LHCN-M2 (cell line): Measurements from ENCODE around the gene IFNA16. TPM values are rescaled to one million over a fixed set of nuclear protein-coding genes. Genes with fewer than 3 reads are reported as not detected.
"Not testable (repeated sequence)": the region's sequence is repeated elsewhere in the genome, so short reads cannot be mapped to it uniquely, and the experiment has no call there.

Experiments
- DNase-seq: peaks from one replicate; pipeline ENCODE4 v3.0.0-alpha.2; 2012; ENCODE audit warnings: low read depth
- polyA plus RNA-seq: library from polyadenylated mRNA; unstranded; fragments of >200 nt; gene quantifications from one replicate; pipeline ENCODE4 v1.2.1, GENCODE V29; 2012; ENCODE audit warnings: missing spikeins
- total RNA-seq: library from RNA; depleted of rRNA; stranded (reverse); fragments of >200 nt; gene quantifications from 2 replicates; pipeline ENCODE4 v1.2.3, GENCODE V29; 2014; rRNA removed

Gene IFNA16
- total RNA-seq, result not detected in 2 replicates
- polyA plus RNA-seq, result not detected

DNA sequence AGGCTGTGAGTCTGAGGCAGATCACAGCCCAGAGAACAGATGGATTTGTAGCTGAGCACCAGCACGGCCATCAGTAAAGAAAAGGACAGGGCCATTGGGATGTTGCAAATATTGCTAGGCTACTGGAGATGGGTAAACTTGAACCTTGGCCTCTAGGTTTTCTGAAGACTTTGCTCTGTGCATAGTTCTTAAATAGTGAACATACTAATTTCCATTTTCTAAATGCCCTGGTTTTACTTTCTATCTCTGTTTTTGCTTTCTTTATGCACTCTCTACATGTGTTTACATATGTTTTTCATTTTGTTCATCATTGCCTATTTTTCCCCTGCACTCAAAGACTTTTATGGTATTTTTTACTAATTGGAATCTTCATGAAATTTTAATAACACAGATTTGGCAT is at the start of gene IFNA16:
Gene IFNA16 (minus strand): TSS at position 101 of the 400 bp plus-strand sequence. CDS start 6 bp downstream, at position 95.
- not testable (repeated sequence) for DNase-seq

- DNase-seq, result no peak
Observed at GRCh38 chr9:21265421-21266189, 48.5 kb upstream of the IFNA16 start.

- no peak for DNase-seq
Observed at GRCh38 chr9:21255538-21256212, 38.6 kb upstream of the IFNA16 start.

DNA sequence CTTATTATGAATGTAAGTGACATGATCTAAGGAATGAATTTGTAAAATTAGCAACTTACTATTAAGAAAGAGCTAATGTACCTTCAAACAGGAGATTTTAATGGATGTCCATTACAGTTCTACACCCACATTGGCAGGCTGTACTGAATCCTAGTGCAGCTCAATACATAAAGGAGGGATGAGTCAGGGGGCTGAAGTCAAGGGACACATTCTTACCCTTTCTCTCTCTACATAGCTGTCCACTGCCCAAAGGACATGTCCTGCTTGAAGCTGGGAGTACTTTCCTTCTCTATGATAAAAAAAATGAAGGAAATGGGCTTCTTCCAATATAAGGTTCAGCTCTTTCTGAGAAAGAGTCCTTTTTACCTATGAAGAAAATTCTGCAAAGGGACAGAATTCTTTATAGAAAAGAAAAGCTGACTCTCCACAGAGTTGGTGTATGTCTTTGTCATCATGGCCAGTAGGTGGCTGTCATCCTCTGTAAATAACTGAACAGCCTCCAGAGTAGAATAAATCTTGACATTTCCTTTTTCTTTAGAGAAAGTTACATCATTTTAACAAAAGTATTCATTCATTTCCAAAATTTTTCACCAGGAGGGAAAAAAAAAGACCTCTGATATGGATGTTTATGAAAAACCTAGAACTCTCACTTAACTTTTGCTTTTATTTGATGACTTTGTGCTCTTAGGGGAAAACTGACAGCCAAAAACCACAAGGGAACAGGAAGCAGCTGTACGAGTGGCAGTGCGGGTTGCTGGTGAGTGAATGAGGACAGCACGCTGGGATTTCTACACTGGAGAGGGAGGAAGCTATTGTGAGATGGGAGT is 35.8 kb upstream of the IFNA16 start:
- peak; percentile 69 for DNase-seq

DNA sequence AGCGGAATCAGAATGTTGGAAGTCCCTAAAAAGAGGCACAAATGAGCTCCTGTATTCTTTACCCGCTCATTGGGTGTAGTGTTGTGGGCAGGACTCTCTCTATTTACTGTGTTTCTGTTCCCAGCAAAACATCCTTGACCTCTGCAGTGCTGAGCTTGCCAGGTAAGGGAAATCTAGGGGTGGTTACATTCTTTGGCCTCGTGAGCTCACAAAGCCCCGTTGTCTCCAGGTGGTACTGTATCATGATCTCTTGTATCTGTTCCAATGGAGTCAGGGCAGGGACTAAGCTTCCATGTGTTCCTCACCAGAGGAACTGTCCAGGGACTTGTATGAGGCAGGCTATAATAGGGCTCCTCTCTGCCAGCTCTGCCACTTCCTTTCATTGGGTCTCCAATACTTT is 34.5 kb upstream of the IFNA16 start:
- no peak for DNase-seq

DNA sequence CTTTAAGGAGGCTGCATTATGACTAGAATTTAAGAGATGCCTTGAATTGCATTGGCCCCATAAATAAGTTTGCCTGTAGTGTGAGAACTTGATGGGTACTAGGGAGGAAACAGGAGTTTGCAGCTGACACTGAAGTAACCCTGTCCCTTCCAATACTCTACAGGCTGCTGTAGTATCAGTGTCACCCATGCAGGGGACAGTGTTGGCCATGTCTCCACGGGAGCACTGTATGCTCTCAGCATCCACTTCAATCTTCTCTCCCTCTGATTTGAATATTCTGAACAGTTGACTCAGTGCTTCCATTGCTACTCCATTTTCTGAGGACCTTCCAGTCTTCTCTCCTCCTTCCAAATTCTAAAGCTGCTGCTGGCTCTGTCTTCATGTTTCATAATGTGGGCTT is 34.1 kb upstream of the IFNA16 start:
- no peak for DNase-seq

- no peak for DNase-seq
Observed at GRCh38 chr9:21244836-21245235, 27.7 kb upstream of the IFNA16 start.

DNA sequence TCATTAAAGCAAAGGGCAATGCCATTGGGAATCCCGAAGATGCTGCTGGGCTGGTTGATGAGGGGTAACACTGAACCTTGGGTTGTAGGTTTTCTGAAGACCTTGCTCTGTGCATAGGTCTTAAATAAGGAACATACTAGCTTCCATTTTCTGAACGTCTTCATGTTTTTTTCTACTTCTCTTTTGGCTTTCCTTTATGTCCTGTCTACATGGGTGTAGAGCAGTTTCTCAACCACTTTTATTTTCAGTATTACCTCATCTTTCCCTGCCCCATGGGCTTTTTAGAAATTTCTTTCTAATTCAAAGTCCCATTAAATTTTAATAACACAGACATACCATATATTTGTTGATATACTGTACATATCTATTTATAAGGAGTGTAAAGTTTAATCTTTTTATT is 22.8 kb upstream of the IFNA16 start, which contains the start of gene IFNA14:
Gene IFNA14 (minus strand): TSS at position 95 of the 400 bp plus-strand sequence. CDS start 70 bp downstream, at position 25.
- DNase-seq, result no peak

GRCh38 chr9:21236360-21236714 is 19.2 kb upstream of the IFNA16 start:
- DNase-seq, result not testable (repeated sequence)

GRCh38 chr9:21235468-21236359 is 18.6 kb upstream of the IFNA16 start:
- peak; percentile 42 for DNase-seq

DNA sequence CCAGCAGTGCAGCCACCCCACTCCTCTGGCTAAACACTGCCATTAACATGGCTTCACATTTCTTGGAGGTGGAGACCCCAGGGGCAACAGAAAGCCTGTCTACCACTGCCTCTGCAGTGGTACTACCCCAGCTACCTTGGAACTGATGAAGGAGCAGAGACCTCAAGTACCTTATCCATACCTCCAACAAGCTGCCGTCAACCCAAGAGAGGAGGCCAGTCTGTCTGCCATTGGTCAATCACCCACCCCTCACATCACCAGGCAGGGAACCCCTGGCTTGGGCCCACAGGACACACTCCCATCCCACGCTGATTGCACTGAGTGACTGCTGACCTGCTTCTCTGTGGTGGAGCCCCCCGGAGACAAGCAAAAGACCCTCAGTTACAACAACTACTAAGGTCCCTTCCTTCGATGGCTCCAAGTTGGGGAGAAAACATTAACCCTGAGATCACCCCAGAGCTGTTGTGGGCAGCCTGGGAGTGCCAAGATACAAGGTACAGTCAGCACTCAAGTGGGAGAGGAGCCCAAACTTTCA is 17.1 kb upstream of the IFNA16 start:
- no peak for DNase-seq

- DNase-seq, result no peak
Observed at GRCh38 chr9:21233258-21233657, 16.1 kb upstream of the IFNA16 start.

- no peak for DNase-seq
Observed at GRCh38 chr9:21228122-21228521, 11.0 kb upstream of the IFNA16 start, which contains the start of gene IFNA17. Gene IFNA17 (minus strand): TSS chr9:21228222. CDS start chr9:21228173, 49 bp downstream.

DNA sequence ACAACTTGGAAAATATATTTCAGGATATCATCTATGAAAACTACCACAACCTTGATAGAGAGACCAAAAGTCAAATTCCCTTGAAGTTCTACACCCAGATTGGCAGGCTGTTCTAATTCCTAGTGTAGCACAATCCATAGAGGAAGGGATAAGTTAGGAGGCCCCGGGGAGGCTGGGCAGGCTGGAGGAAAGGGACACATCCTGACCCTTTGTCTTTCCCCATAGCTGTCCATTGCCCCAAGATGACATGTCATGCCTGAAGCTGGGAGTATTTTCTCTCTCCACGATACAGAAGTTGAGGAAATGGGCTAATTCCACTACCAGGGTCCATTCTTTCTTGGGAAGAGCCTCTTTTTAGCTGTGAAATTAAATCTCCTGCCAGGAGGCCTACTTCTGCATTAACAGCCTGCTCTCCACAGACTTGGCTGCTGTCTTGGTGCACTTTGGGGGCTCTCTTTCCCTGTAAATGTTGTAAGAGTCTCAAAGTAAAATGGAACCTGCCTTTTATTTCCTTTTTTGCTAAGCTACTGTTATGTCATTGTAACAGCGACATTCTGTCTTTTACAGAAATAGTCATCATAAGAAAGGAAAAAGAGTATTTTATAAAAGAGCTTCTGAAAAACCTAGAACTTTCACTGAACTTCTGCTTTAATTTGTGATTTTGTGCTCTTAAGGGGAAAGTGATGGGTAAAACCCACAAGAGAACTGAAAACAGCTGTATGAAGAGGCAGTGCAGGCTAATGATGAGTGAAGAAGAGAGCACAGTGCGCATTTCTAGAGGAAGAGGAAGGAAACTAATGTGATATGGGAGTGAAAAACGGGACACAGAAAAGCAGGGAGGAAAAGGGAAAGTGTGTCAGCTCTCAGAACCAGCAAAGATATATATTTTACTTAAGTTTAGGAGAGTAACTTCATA is 3.4 kb downstream of the IFNA16 start:
- peak; percentile 19 for DNase-seq

DNA sequence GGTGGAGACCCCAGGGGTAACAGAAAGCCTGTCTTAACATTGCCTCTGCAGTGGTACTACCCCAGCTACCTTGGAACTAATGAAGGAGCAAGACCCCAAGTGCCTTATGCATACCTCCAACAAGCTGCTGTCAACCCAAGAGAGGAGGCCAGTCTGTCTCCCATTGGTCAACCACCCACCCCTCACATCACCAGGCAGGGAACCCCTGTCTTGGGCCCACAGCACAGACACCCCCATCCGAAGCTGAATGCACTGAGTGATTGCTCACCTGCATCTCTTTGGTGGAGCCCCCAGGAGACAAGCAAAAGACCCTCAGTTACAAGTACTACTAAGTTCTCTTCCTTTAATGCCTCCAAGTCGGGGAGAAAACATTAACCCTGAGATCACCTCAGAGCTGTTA is 5.0 kb downstream of the IFNA16 start:
- not testable (repeated sequence) for DNase-seq

DNA sequence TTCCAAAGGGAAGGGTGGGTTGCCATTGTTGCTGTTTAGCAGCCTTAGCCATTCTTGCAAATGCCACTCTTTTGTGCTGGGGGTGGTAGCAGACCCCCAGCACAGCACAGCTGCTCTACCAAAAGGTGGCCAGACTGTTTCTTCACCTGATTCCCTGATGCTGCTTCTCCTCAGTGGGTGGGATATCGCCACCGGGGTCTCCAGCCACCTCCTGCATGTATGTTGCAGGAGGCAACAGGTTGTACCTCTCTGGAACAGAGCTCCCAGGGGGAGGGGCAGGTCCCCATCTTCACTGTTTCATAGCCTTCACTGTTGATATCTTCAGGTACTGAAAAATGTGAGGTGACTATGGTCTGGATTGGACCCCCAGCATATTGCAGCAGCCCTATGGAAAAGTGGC is 6.3 kb downstream of the IFNA16 start:
- not testable (repeated sequence) for DNase-seq

DNA sequence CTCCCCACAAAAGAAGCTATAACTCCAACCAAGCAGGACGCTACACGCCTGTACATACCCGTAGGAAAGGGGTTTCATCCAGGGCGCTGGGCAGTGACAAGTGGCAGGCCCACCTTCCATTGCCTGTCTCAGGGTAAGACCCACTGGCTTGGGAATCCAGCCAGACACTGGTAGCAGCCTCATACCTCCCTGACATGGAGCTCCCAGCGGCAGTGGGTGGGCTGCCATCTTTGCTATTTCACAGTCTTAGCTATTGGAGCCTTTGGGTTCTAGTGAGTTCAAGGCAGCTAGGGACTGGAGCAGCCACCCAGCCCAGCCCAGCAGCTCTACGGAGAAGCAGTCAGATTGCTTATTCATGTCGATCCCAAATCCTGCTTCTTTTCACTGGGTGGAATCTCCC is 6.8 kb downstream of the IFNA16 start:
- DNase-seq, result no peak

- not testable (repeated sequence) for DNase-seq
Observed at GRCh38 chr9:21207043-21207442, 10.1 kb downstream of the IFNA16 start, which contains the start of gene IFNA10. Gene IFNA10 (minus strand): TSS chr9:21207143. CDS start chr9:21207097, 46 bp downstream.

GRCh38 chr9:21205204-21205603 is 11.9 kb downstream of the IFNA16 start:
- no peak for DNase-seq
